Ovary (tissue), 9 donors: Measurements from ENCODE around the gene LKAAEAR1. TPM values are rescaled to one million over a fixed set of nuclear protein-coding genes. Genes with fewer than 3 reads are reported as not detected.

Experiments used
- DNase-seq, 5 donors: peaks; one replicate each; pipeline ENCODE4 v3.0.0-alpha.2; 2019 to 2020
- H3K27ac ChIP-seq, 2 donors: fragments of 200-600 bp; one replicate each; pipeline versions ENCODE4 v1.5.1 to v1.8.0; 2019 to 2022
- H3K27me3 ChIP-seq: fragments of 200-600 bp; one replicate; pipeline ENCODE4 v1.8.0; 2022
- H3K36me3 ChIP-seq: fragments of 200-600 bp; sonication (generic); one replicate; pipeline ENCODE4 v1.5.1; 2019
- H3K4me1 ChIP-seq: one replicate; pipeline ENCODE4 v1.8.1; 2013; ENCODE audit warnings: mild to moderate bottlenecking, moderate library complexity; ENCODE audit not compliant: insufficient read depth
- H3K4me3 ChIP-seq: fragments of 200-600 bp; sonication (generic); one replicate; pipeline ENCODE4 v1.5.1; 2017
- H3K9me3 ChIP-seq, 2 donors: fragments of 200-600 bp in 1 of 2; sonication (generic) in 1 of 2; one replicate each; pipeline versions ENCODE4 v1.5.1 to v1.8.1; 2013 to 2019; ENCODE audit warnings: mild to moderate bottlenecking in 1 of 2, moderate library complexity in 1 of 2
- EP300 ChIP-seq: sonication (generic); formaldehyde crosslinking; IDR thresholded peaks from one replicate; pipeline ENCODE4 v1.6.1; 2017; ENCODE audit warnings: antibody characterized with exemption
- POLR2A ChIP-seq: fragments of 450-650 bp; IDR thresholded peaks from one replicate; pipeline ENCODE4 v1.6.1; 2017; ENCODE audit warnings: antibody characterized with exemption, mild to moderate bottlenecking, moderate library complexity
- WGBS, 3 donors: extraction: QIAGEN DNeasy Blood & Tissue Kit in 1 of 3; methylation state at CpG; one replicate each; pipeline versions ENCODE4 v1.1.5 to v1.1.7; 2013 to 2017; 5-methylcytosine and 5-hydroxymethylcytosine counted together
- intact Hi-C, 4 donors: fragments of 100-400 bp; cut with DNase I; formaldehyde crosslinking; loops; one replicate each; pipeline versions ENCODE4 v1.11.0 to v1.15.1; 2022 to 2023
- polyA plus RNA-seq, 2 donors: library from polyadenylated mRNA; stranded (reverse); fragments of 200-250 nt in 1 of 2; fragments of 350-450 nt in 1 of 2; fragmentation: Illumina TruSeq in 1 of 2; extraction: RNeasy Lipid Tissue Mini Kit (QIAGEN cat#74804) in 1 of 2; gene quantifications; one replicate each; pipeline ENCODE4 v1.2.3, GENCODE V29; 2013 to 2014
- total RNA-seq, 7 donors: library from RNA; depleted of rRNA in 2 of 7; stranded (reverse); fragments of >200 nt in 2 of 7; fragmentation: NEBNext Ultra II Directional in 3 of 7; extraction: Animal tissue kit (Norgen Biotek cat#: 25700) in 3 of 7; gene quantifications; one replicate each; pipeline versions ENCODE4 v1.1.0 to v1.2.4, GENCODE V29; 2016 to 2023
- TF ChIP-seq, protein P1 (sequence below), 3 donors: fragments of 450-650 bp in 2 of 3; fragments of 200-600 bp in 1 of 3; IDR thresholded peaks; one replicate each; pipeline versions ENCODE4 v1.5.1 to v1.8.0; 2016 to 2022; ENCODE audit warnings: antibody characterized with exemption in 3 of 3, mild to moderate bottlenecking in 1 of 3
- donor health status: DM: no; HTN: no; CAD: no; lungs with moderate emphysema.
- donor health status: DM: no; HTN: no; CAD: no.
- donor health status: Bipolar disorder and iron deficiency.
- donor health status: DM: yes; HTN: yes; CAD: no.
- donor health status: DM: no; HTN: no; CAD: no.
- donor health status: DM: yes; HTN: yes; CAD: no.

The LKAAEAR1 gene
- total and polyA plus RNA-seq, 9 donors, result 10.5 TPM; not detected in 8

DNA sequence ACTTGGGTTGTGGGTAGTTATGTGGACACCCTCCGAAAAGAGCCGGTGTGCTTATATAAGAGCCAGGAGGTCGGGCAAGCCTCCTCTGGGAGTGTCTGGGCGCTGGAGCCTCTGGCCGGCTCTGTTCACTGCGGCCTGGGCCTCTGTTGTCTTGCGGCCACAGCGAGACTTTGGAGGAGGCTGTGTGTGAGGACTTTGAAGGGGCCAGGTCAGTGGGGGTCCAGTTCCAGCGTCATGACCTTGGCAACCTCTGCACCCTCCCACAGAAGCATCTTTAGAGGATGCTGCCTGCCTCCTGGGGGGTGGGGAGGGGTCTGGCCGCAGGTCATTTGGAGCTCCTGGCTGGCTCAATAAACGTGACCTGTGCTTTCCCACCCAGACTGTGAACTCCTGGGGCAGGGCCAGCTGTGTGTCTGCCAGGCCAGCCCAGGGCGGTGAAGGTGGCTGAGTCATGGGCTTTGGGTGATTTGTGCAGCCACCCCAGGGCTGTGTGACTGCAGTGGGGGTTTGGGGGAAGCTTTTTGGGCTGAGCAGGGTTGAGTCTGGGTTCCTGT, 20.0 kb downstream of the LKAAEAR1 start:
- H3K36me3 ChIP-seq, result no peaks in the 10 kb centered on the region
- H3K27ac ChIP-seq, result peak overlapping the region in 1 of 2 donors; percentile 75
- H3K4me3 ChIP-seq, result peak overlapping the region; percentile 69
- TF ChIP-seq EP300 (no peak), POLR2A (no peak)
- TF ChIP-seq, protein P1, sequence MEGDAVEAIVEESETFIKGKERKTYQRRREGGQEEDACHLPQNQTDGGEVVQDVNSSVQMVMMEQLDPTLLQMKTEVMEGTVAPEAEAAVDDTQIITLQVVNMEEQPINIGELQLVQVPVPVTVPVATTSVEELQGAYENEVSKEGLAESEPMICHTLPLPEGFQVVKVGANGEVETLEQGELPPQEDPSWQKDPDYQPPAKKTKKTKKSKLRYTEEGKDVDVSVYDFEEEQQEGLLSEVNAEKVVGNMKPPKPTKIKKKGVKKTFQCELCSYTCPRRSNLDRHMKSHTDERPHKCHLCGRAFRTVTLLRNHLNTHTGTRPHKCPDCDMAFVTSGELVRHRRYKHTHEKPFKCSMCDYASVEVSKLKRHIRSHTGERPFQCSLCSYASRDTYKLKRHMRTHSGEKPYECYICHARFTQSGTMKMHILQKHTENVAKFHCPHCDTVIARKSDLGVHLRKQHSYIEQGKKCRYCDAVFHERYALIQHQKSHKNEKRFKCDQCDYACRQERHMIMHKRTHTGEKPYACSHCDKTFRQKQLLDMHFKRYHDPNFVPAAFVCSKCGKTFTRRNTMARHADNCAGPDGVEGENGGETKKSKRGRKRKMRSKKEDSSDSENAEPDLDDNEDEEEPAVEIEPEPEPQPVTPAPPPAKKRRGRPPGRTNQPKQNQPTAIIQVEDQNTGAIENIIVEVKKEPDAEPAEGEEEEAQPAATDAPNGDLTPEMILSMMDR (IDR thresholded peaks at IDR 0.05), result no peak
- H3K27me3 ChIP-seq, result no peaks in the 10 kb centered on the region
- peak; percentile 52 to 72 (median 62) for DNase-seq
- intact Hi-C loops, result no loop called here
- 10 to 12% (median 11%) methylated on average over 12 of the region's 12 CpGs for WGBS, 3 donors
- no peaks in the 10 kb centered on the region for H3K9me3 ChIP-seq
- peaks cover 4% of the 10 kb centered on the region for H3K4me1 ChIP-seq

- Histone ChIP-seq H3K4me1 (peaks cover 4% of the 10 kb centered on the region), H3K27me3 (no peaks in the 10 kb centered on the region), H3K27ac (peak overlapping the region; percentile 53 to 75), H3K36me3 (no peaks in the 10 kb centered on the region), H3K9me3 (no peaks in the 10 kb centered on the region), H3K4me3 (peak overlapping the region; percentile 69)
- WGBS, 3 donors, result 1 to 2% (median 1%) methylated on average over 26 to 51 of the region's 51 CpGs
- TF ChIP-seq POLR2A, result no peak
- TF ChIP-seq EP300, result no peak
- TF ChIP-seq, protein P1 (IDR thresholded peaks at IDR 0.05), result no peak
- intact Hi-C loops, result no loop called here
- DNase-seq, result peak; percentile 41 to 68 (median 65)
These were observed 20.6 kb downstream of the LKAAEAR1 start for GRCh38 chr20:64063389-64064144.

GRCh38 chr20:64062596-64063388, 21.4 kb downstream of the LKAAEAR1 start, which contains the start of gene TCEA2:
TCEA2 (plus strand) TSS chr20:64063198; CDS start chr20:64063313, 115 bp downstream.
- WGBS, 3 donors, result 2% methylated on average over 70 to 85 of the region's 85 CpGs
- Histone ChIP-seq H3K9me3 (no peaks in the 10 kb centered on the region), H3K4me3 (peak within 1 kb of the TSS; percentile 69), H3K36me3 (no peaks in the 10 kb centered on the region), H3K27ac (peak within 1 kb of the TSS; percentile 53 to 75), H3K4me1 (peaks cover 4% of the 10 kb centered on the region), H3K27me3 (no peaks in the 10 kb centered on the region)
- TF ChIP-seq, protein P1 (IDR thresholded peaks at IDR 0.05), result no peak
- TF ChIP-seq POLR2A, result peak; percentile 63
- intact Hi-C loops, result no loop called here
- DNase-seq, result peak; percentile 95 to 98 (median 97)

- no peak for DNase-seq
- Histone ChIP-seq H3K4me1 (peaks cover 4% of the 10 kb centered on the region), H3K27me3 (no peaks in the 10 kb centered on the region), H3K27ac (peak overlapping the region in 1 of 2 donors; percentile 75), H3K36me3 (no peaks in the 10 kb centered on the region), H3K4me3 (peak overlapping the region; percentile 69), H3K9me3 (no peaks in the 10 kb centered on the region)
- TF ChIP-seq POLR2A, result no peak
- TF ChIP-seq EP300, result no peak
- TF ChIP-seq, protein P1 (IDR thresholded peaks at IDR 0.05), result no peak
- intact Hi-C loops, result no loop called here
- WGBS, 3 donors, result 31 to 45% (median 38%) methylated on average over 5 of the region's 5 CpGs
These were observed 22.0 kb downstream of the LKAAEAR1 start for GRCh38 chr20:64062276-64062595.
